IMR-90 (cell line): ENCODE results near the gene PLXNB3. TPM values are rescaled to one million over a fixed set of nuclear protein-coding genes. Genes with fewer than 3 reads are reported as not detected.

Source experiments
- ATAC-seq: fragments of 200-7000 bp; cut with Tn5 transposase; 2 replicates; pipeline ENCODE4 v1.9.1; 2020; ENCODE audit warnings: low read depth, mild to moderate bottlenecking, moderate library complexity
- BruUV-seq: library from RNA; stranded (reverse); fragments of 400-500 nt; replicated peaks from 2 replicates; lab custom pipeline; 2021; lab: Mats Ljungman, UMichigan
- CTCF ChIA-PET: fragments of 300-600 bp; formaldehyde crosslinking; extraction: SDS; loops from one replicate; lab custom pipeline; 2021; ENCODE audit warnings: antibody characterized with exemption; lab: Yijun Ruan, JAX
- POLR2A ChIA-PET: fragments of 300-600 bp; sonication (Branson Sonifier 250); formaldehyde crosslinking; loops from one replicate; lab custom pipeline; 2022; ENCODE audit warnings: antibody characterized with exemption; ENCODE audit not compliant: unreplicated experiment; lab: Charles Lee
- DNase-seq: peaks from one replicate; pipeline ENCODE4 v3.0.0; 2013
- H2AFZ ChIP-seq: replicated peaks from 2 replicates; pipeline ENCODE3; 2013; ENCODE audit warnings: low read length, mild to moderate bottlenecking; ENCODE audit not compliant: poor library complexity
- H2AK5ac ChIP-seq: 2 replicates; pipeline ENCODE4 v1.6.1; 2013; ENCODE audit warnings: low read depth, low read length, inconsistent platforms
- H2AK9ac ChIP-seq: replicated peaks from 2 replicates; pipeline ENCODE3; 2013; ENCODE audit warnings: mild to moderate bottlenecking, low read depth, low read length, moderate library complexity; ENCODE audit not compliant: poor library complexity
- H2BK120ac ChIP-seq: 2 replicates; pipeline ENCODE4 v1.6.1; 2013; ENCODE audit warnings: low read depth, low read length, inconsistent platforms
- H2BK15ac ChIP-seq: 3 replicates; pipeline ENCODE4 v1.6.1; 2013; ENCODE audit warnings: low read depth, low read length, inconsistent platforms
- H2BK20ac ChIP-seq: 2 replicates; pipeline ENCODE4 v1.6.1; 2013; ENCODE audit warnings: low read depth, mild to moderate bottlenecking, inconsistent platforms, low read length, moderate library complexity
- H2BK5ac ChIP-seq: 2 replicates; pipeline ENCODE4 v1.6.1; 2013; ENCODE audit warnings: mild to moderate bottlenecking, low read depth, low read length, inconsistent platforms; ENCODE audit not compliant: poor library complexity, severe bottlenecking
- H3K14ac ChIP-seq: replicated peaks from 2 replicates; pipeline ENCODE4 v1.6.1; 2013; ENCODE audit warnings: low read depth, low read length, inconsistent platforms
- H3K18ac ChIP-seq: 2 replicates; pipeline ENCODE4 v1.6.1; 2013; ENCODE audit warnings: low read depth, low read length, control low read depth
- H3K23ac ChIP-seq: 2 replicates; pipeline ENCODE4 v1.6.1; 2013; ENCODE audit warnings: low read depth, low read length, inconsistent platforms
- H3K27ac ChIP-seq: 2 replicates; pipeline ENCODE4 v1.5.1; 2013; ENCODE audit warnings: mild to moderate bottlenecking, control low read depth, low read length; ENCODE audit not compliant: insufficient read depth
- H3K27me3 ChIP-seq: 2 replicates; pipeline ENCODE4 v1.6.1; 2013; ENCODE audit warnings: low read length; ENCODE audit not compliant: control insufficient read depth, insufficient read depth
- H3K36me3 ChIP-seq: 2 replicates; pipeline ENCODE4 v1.6.1; 2013; ENCODE audit warnings: low read length, mixed read lengths; ENCODE audit not compliant: control insufficient read depth, insufficient read depth
- H3K4ac ChIP-seq: 2 replicates; pipeline ENCODE4 v1.6.1; 2013; ENCODE audit warnings: low read depth, low read length, inconsistent platforms
- H3K4me1 ChIP-seq: 2 replicates; pipeline ENCODE4 v1.6.1; 2013; ENCODE audit warnings: low read length, mixed read lengths; ENCODE audit not compliant: control insufficient read depth, insufficient read depth
- H3K4me2 ChIP-seq: 2 replicates; pipeline ENCODE4 v1.6.1; 2013; ENCODE audit warnings: low read depth, mild to moderate bottlenecking, control low read depth, low read length, moderate library complexity
- H3K4me3 ChIP-seq: 2 replicates; pipeline ENCODE4 v1.5.1; 2013; ENCODE audit warnings: low read depth, mild to moderate bottlenecking, control low read depth, low read length, moderate library complexity; ENCODE audit not compliant: insufficient read depth
- H3K56ac ChIP-seq: 2 replicates; pipeline ENCODE4 v1.6.1; 2013; ENCODE audit warnings: low read length, inconsistent platforms; ENCODE audit not compliant: insufficient read depth; ENCODE audit errors: extremely low read depth
- H3K79me1 ChIP-seq, 2 experiments: 2 replicates each; pipeline ENCODE4 v1.6.1; 2013; ENCODE audit warnings: low read length in 2 of 2, inconsistent platforms in 1 of 2, low read depth in 1 of 2
- H3K9ac ChIP-seq: 2 replicates; pipeline ENCODE4 v1.6.1; 2013; ENCODE audit warnings: low read depth, low read length, control low read depth
- H3K9me1 ChIP-seq: 2 replicates; pipeline ENCODE4 v1.6.1; 2013; ENCODE audit warnings: low read length, inconsistent platforms; ENCODE audit not compliant: insufficient read depth
- H3K9me3 ChIP-seq: 2 replicates; pipeline ENCODE4 v1.6.1; 2013; ENCODE audit warnings: low read length; ENCODE audit not compliant: control insufficient read depth, insufficient read depth
- H4K20me1 ChIP-seq: 2 replicates; pipeline ENCODE4 v1.6.1; 2013; ENCODE audit warnings: low read length, inconsistent platforms; ENCODE audit not compliant: insufficient read depth
- H4K5ac ChIP-seq: 2 replicates; pipeline ENCODE4 v1.6.1; 2013; ENCODE audit warnings: mild to moderate bottlenecking, low read depth, low read length, control low read depth
- H4K8ac ChIP-seq, 2 experiments: 2 replicates each; pipeline ENCODE4 v1.6.1; 2013; ENCODE audit warnings: low read depth in 2 of 2, low read length in 2 of 2, control low read depth in 1 of 2, inconsistent platforms in 1 of 2
- H4K91ac ChIP-seq: 2 replicates; pipeline ENCODE4 v1.6.1; 2013; ENCODE audit warnings: low read depth, low read length, inconsistent platforms; ENCODE audit not compliant: insufficient read depth
- BHLHE40 ChIP-seq: fragments of 150-350 bp; IDR thresholded peaks from 2 replicates; pipeline ENCODE4 v1.6.1; 2016; ENCODE audit warnings: mild to moderate bottlenecking, low read depth, low read length
- CEBPB ChIP-seq: IDR thresholded peaks from 2 replicates; pipeline ENCODE4 v1.6.1; 2012; ENCODE audit warnings: low read depth, low read length, improper control_type of control experiment
- CHD1 ChIP-seq: IDR thresholded peaks from 2 replicates; pipeline ENCODE4 v1.6.1; 2012; ENCODE audit warnings: low read depth, low read length, improper control_type of control experiment
- ELK1 ChIP-seq: fragments of 150-350 bp; IDR thresholded peaks from 2 replicates; pipeline ENCODE4 v1.6.1; 2016; ENCODE audit warnings: low read depth, mild to moderate bottlenecking, low read length, moderate library complexity, borderline replicate concordance
- FOS ChIP-seq: fragments of 150-350 bp; IDR thresholded peaks from 2 replicates; pipeline ENCODE4 v1.6.1; 2016; ENCODE audit warnings: low read depth, low read length
- MAZ ChIP-seq: IDR thresholded peaks from 2 replicates; pipeline ENCODE4 v1.6.1; 2012; ENCODE audit warnings: low read depth, mild to moderate bottlenecking, low read length, improper control_type of control experiment, moderate library complexity, borderline replicate concordance
- NFE2L2 ChIP-seq: fragments of 150-350 bp; IDR thresholded peaks from 2 replicates; pipeline ENCODE4 v1.6.1; 2016; ENCODE audit warnings: low read depth, mild to moderate bottlenecking, low read length
- POLR2A ChIP-seq: IDR thresholded peaks from 2 replicates; pipeline ENCODE4 v1.6.1; 2012; ENCODE audit warnings: mild to moderate bottlenecking, low read depth, low read length
- RAD21 ChIP-seq: IDR thresholded peaks from 2 replicates; pipeline ENCODE4 v1.6.1; 2012; ENCODE audit warnings: low read length, improper control_type of control experiment
- USF2 ChIP-seq: fragments of 150-350 bp; IDR thresholded peaks from 2 replicates; pipeline ENCODE4 v1.6.1; 2017; ENCODE audit warnings: mild to moderate bottlenecking, antibody characterized with exemption, low read length, low read depth
- WGBS, 2 experiments: methylation state at CpG; one replicate each; pipeline versions ENCODE4 v1.1.5 to v1.1.7; 2013; ENCODE audit warnings: missing lambda C conversion rate in 2 of 2; ENCODE audit not compliant: insufficient read length in 1 of 2; ENCODE audit errors: extremely low coverage in 2 of 2; 5-methylcytosine and 5-hydroxymethylcytosine counted together
- dilution Hi-C: fragments of 300-500 bp; cut with HindIII; formaldehyde crosslinking; loops from one replicate; pipeline ENCODE4 v1.14.3; 2018; ENCODE audit warnings: low sequenced_read_pairs; ENCODE audit not compliant: unreplicated experiment
- in situ Hi-C: fragments of 300-500 bp; cut with MboI; formaldehyde crosslinking; loops from 3 replicates; pipeline ENCODE4 v1.14.3; 2019; ENCODE audit warnings: low sequenced_read_pairs, inconsistent platforms, mixed read lengths
- intact Hi-C: fragments of 100-400 bp; cut with micrococcal nuclease; formaldehyde crosslinking; loops from 2 replicates; pipeline ENCODE4 v1.10.0; 2022
- polyA plus RNA-seq, 3 experiments: library from polyadenylated mRNA; depleted of rRNA; stranded (reverse); fragments of >200 nt; gene quantifications; 2 replicates each; pipeline ENCODE4 v1.2.3, GENCODE V29; 2012; ENCODE audit warnings: low replicate concordance in 1 of 3
- total RNA-seq: library from RNA; depleted of rRNA; stranded (reverse); fragments of >200 nt; gene quantifications from 2 replicates; pipeline ENCODE4 v1.2.3, GENCODE V29; 2012

The PLXNB3 gene
- total and polyA plus RNA-seq, 2 of the 4 experiments (the other 2 are of a cell fraction): 0.36 to 22.3 TPM

GRCh38 chrX:153791104-153791852 is 27.2 kb downstream of the PLXNB3 start:
- Histone ChIP-seq H3K36me3 (peaks cover 16% of the 10 kb centered on the region; the same call in 1 of the 2 replicates), H2BK120ac (no peak overlapping the region), H3K18ac (no peak overlapping the region), H3K4me1 (peaks cover 4% of the 10 kb centered on the region; the same call in 1 of the 2 replicates), H2AK5ac (no peak overlapping the region), H3K56ac (no peak overlapping the region), H3K14ac (no peak overlapping the region), H2BK20ac (no peak overlapping the region), H4K20me1 (0 out of 2 replicates have a peak, but pooled peaks cover 6% of the 10 kb centered on the region), H4K5ac (no peak overlapping the region), H3K79me1 (peaks cover 4 to 36% of the 10 kb centered on the region in 2 experiments), H4K8ac (no peak overlapping the region), H3K23ac (no peak overlapping the region), H3K4me2 (no peak overlapping the region), H2BK5ac (no peak overlapping the region), H3K27me3 (no peaks in the 10 kb centered on the region), H3K9me1 (peaks cover 6% of the 10 kb centered on the region; the same call in 1 of the 2 replicates), H2AFZ (no peak overlapping the region), H3K27ac (no peak overlapping the region), H3K4me3 (no peak overlapping the region), H3K9me3 (no peaks in the 10 kb centered on the region), H2BK15ac (no peak overlapping the region), H3K4ac (no peak overlapping the region), H3K9ac (no peak overlapping the region), H4K91ac (no peak overlapping the region), H2AK9ac (no peak overlapping the region)
- POLR2A ChIA-PET: no interaction called here
- WGBS, 2 experiments: 82% methylated on average over 8 of the region's 17 CpGs; no CpG with 5 or more reads in 1 of the 2 experiments
- TF ChIP-seq NFE2L2 (no peak), ELK1 (no peak), BHLHE40 (no peak), CEBPB (no peak), FOS (no peak), RAD21 (no peak), USF2 (no peak), CHD1 (no peak), MAZ (no peak), POLR2A (no peak)
- no peak for ATAC-seq
- in situ Hi-C loops: no loop called here
- CTCF ChIA-PET: no interaction called here
- DNase-seq: no peak
- no TSS peak for BruUV-seq
- dilution Hi-C loops: no loop called here
- intact Hi-C loops: loop anchor here (5.0 kb wide), 1 partner anchor 136 kb away; the partner anchor contains the start of gene ARHGAP4
